Measurements from ENCODE around the gene C20orf202. TPM values are rescaled to one million over a fixed set of nuclear protein-coding genes. Genes with fewer than 3 reads are reported as not detected.
A peak's percentile ranks its signal among the peaks of the same experiment; 100 is the strongest.

The C20orf202 gene
- total RNA-seq = 0.12 TPM in 1 of 2 replicates, not detected in the other

GRCh38 chr20:1202762-1203504, at the start of gene C20orf202:
TSS of gene C20orf202 (plus strand) at chr20:1203454. CDS start at chr20:1203586, 132 bp downstream.
- no peak for DNase-seq
- Mint-ChIP-seq H3K36me3 (ENCODE audit: low read depth) (no peaks in the 10 kb centered on the region), H3K27me3 (peaks cover 8% of the 10 kb centered on the region), H3K4me3 (no peak within 1 kb of the TSS), H3K9me3 (no peaks in the 10 kb centered on the region), H3K27ac (no peak within 1 kb of the TSS), H3K4me1 (peaks cover 3% of the 10 kb centered on the region)
- intact Hi-C loops (cut with micrococcal nuclease) = no loop called here

GRCh38 chr20:1154226-1154625, 49.0 kb upstream of the C20orf202 start:
- Mint-ChIP-seq H3K36me3 (ENCODE audit: low read depth) (peaks cover 53% of the 10 kb centered on the region), H3K27ac (no peak overlapping the region), H3K4me1 (peaks cover 8% of the 10 kb centered on the region), H3K4me3 (no peak overlapping the region), H3K27me3 (no peaks in the 10 kb centered on the region), H3K9me3 (no peaks in the 10 kb centered on the region)
- intact Hi-C loops (cut with micrococcal nuclease) = no loop called here
- peak; percentile 37 for DNase-seq

GRCh38 chr20:1154691-1155090, 48.6 kb upstream of the C20orf202 start:
- peaks cover 51% of the 10 kb centered on the region for H3K36me3 Mint-ChIP-seq (ENCODE audit: low read depth)
- H3K27ac Mint-ChIP-seq = no peak overlapping the region
- DNase-seq = peak; percentile 24
- peaks cover 8% of the 10 kb centered on the region for H3K4me1 Mint-ChIP-seq
- intact Hi-C loops (cut with micrococcal nuclease) = no loop called here
- H3K9me3 Mint-ChIP-seq = no peaks in the 10 kb centered on the region
- H3K4me3 Mint-ChIP-seq = no peak overlapping the region
- no peaks in the 10 kb centered on the region for H3K27me3 Mint-ChIP-seq

- Mint-ChIP-seq H3K4me1 (peaks cover 8% of the 10 kb centered on the region), H3K36me3 (ENCODE audit: low read depth) (peaks cover 50% of the 10 kb centered on the region), H3K4me3 (no peak overlapping the region), H3K27ac (no peak overlapping the region), H3K9me3 (no peaks in the 10 kb centered on the region), H3K27me3 (no peaks in the 10 kb centered on the region)
- DNase-seq = peak; percentile 29
- intact Hi-C loops (cut with micrococcal nuclease) = no loop called here
Observed at GRCh38 chr20:1155342-1155741, 47.9 kb upstream of the C20orf202 start.

GRCh38 chr20:1160496-1160895, 42.8 kb upstream of the C20orf202 start:
- no peaks in the 10 kb centered on the region for H3K27me3 Mint-ChIP-seq
- intact Hi-C loops (cut with micrococcal nuclease) = no loop called here
- H3K36me3 Mint-ChIP-seq (ENCODE audit: low read depth) = peaks cover 55% of the 10 kb centered on the region

GRCh38 chr20:1160991-1161390, 42.3 kb upstream of the C20orf202 start:
- Mint-ChIP-seq H3K27me3 (no peaks in the 10 kb centered on the region), H3K9me3 (no peaks in the 10 kb centered on the region), H3K36me3 (ENCODE audit: low read depth) (peaks cover 57% of the 10 kb centered on the region), H3K4me1 (peaks cover 1% of the 10 kb centered on the region), H3K27ac (no peak overlapping the region), H3K4me3 (no peak overlapping the region)
- DNase-seq = no peak
- intact Hi-C loops (cut with micrococcal nuclease) = no loop called here

More at GRCh38 chr20:1160496-1160895, 42.8 kb upstream of the C20orf202 start:
- Mint-ChIP-seq H3K27ac (no peak overlapping the region), H3K4me1 (peaks cover 1% of the 10 kb centered on the region), H3K9me3 (no peaks in the 10 kb centered on the region), H3K4me3 (no peak overlapping the region)
- no peak for DNase-seq

GRCh38 chr20:1163105-1163504, 40.1 kb upstream of the C20orf202 start:
- H3K9me3 Mint-ChIP-seq = no peaks in the 10 kb centered on the region
- peaks cover 57% of the 10 kb centered on the region for H3K36me3 Mint-ChIP-seq (ENCODE audit: low read depth)
- H3K4me3 Mint-ChIP-seq = no peak overlapping the region
- H3K27me3 Mint-ChIP-seq = no peaks in the 10 kb centered on the region
- peaks cover 3% of the 10 kb centered on the region for H3K4me1 Mint-ChIP-seq
- no peak for DNase-seq
- no peak overlapping the region for H3K27ac Mint-ChIP-seq
- intact Hi-C loops (cut with micrococcal nuclease) = no loop called here

GRCh38 chr20:1163653-1164052, 39.6 kb upstream of the C20orf202 start:
- Mint-ChIP-seq H3K4me3 (no peak overlapping the region), H3K9me3 (no peaks in the 10 kb centered on the region), H3K4me1 (peaks cover 3% of the 10 kb centered on the region), H3K36me3 (ENCODE audit: low read depth) (peaks cover 63% of the 10 kb centered on the region), H3K27me3 (no peaks in the 10 kb centered on the region), H3K27ac (no peak overlapping the region)
- no peak for DNase-seq
- intact Hi-C loops (cut with micrococcal nuclease) = no loop called here

GRCh38 chr20:1164871-1165270, 38.4 kb upstream of the C20orf202 start:
- Mint-ChIP-seq H3K36me3 (ENCODE audit: low read depth) (peaks cover 72% of the 10 kb centered on the region), H3K4me1 (peaks cover 3% of the 10 kb centered on the region)

GRCh38 chr20:1165521-1165920, 37.7 kb upstream of the C20orf202 start:
- intact Hi-C loops (cut with micrococcal nuclease) = no loop called here
- Mint-ChIP-seq H3K4me3 (no peak overlapping the region), H3K9me3 (no peaks in the 10 kb centered on the region), H3K36me3 (ENCODE audit: low read depth) (peaks cover 73% of the 10 kb centered on the region), H3K27ac (no peak overlapping the region), H3K27me3 (no peaks in the 10 kb centered on the region), H3K4me1 (peaks cover 3% of the 10 kb centered on the region)
- DNase-seq = no peak

More at GRCh38 chr20:1164871-1165270, 38.4 kb upstream of the C20orf202 start:
- H3K27ac Mint-ChIP-seq = peak overlapping the region; percentile 37
- no peaks in the 10 kb centered on the region for H3K27me3 Mint-ChIP-seq
- intact Hi-C loops (cut with micrococcal nuclease) = no loop called here
- DNase-seq = no peak
- H3K9me3 Mint-ChIP-seq = no peaks in the 10 kb centered on the region
- no peak overlapping the region for H3K4me3 Mint-ChIP-seq

GRCh38 chr20:1165941-1166340, 37.3 kb upstream of the C20orf202 start:
- Mint-ChIP-seq H3K27me3 (no peaks in the 10 kb centered on the region), H3K4me1 (peaks cover 3% of the 10 kb centered on the region), H3K27ac (no peak overlapping the region), H3K4me3 (no peak overlapping the region), H3K9me3 (no peaks in the 10 kb centered on the region), H3K36me3 (ENCODE audit: low read depth) (peaks cover 72% of the 10 kb centered on the region)
- intact Hi-C loops (cut with micrococcal nuclease) = no loop called here
- DNase-seq = no peak

GRCh38 chr20:1166948-1167720, 36.1 kb upstream of the C20orf202 start:
- H3K9me3 Mint-ChIP-seq = no peaks in the 10 kb centered on the region
- no peak overlapping the region for H3K27ac Mint-ChIP-seq
- intact Hi-C loops (cut with micrococcal nuclease) = no loop called here
- no peaks in the 10 kb centered on the region for H3K27me3 Mint-ChIP-seq
- no peak overlapping the region for H3K4me3 Mint-ChIP-seq
- no peak for DNase-seq
- H3K4me1 Mint-ChIP-seq = peaks cover 3% of the 10 kb centered on the region
- H3K36me3 Mint-ChIP-seq (ENCODE audit: low read depth) = peaks cover 74% of the 10 kb centered on the region

GRCh38 chr20:1169224-1169623, 34.0 kb upstream of the C20orf202 start:
- Mint-ChIP-seq H3K36me3 (ENCODE audit: low read depth) (peaks cover 64% of the 10 kb centered on the region), H3K27me3 (no peaks in the 10 kb centered on the region), H3K9me3 (no peaks in the 10 kb centered on the region), H3K27ac (no peak overlapping the region), H3K4me1 (peaks cover 3% of the 10 kb centered on the region), H3K4me3 (no peak overlapping the region)
- intact Hi-C loops (cut with micrococcal nuclease) = no loop called here
- no peak for DNase-seq

GRCh38 chr20:1171461-1172093, 31.7 kb upstream of the C20orf202 start:
- peaks cover 2% of the 10 kb centered on the region for H3K4me1 Mint-ChIP-seq
- DNase-seq = peak; percentile 75
- H3K9me3 Mint-ChIP-seq = no peaks in the 10 kb centered on the region
- H3K4me3 Mint-ChIP-seq = no peak overlapping the region
- H3K27ac Mint-ChIP-seq = no peak overlapping the region
- H3K27me3 Mint-ChIP-seq = no peaks in the 10 kb centered on the region
- H3K36me3 Mint-ChIP-seq (ENCODE audit: low read depth) = peaks cover 48% of the 10 kb centered on the region
- intact Hi-C loops (cut with micrococcal nuclease) = no loop called here
